ENCODE data around the gene RAB1B. TPM values are rescaled to one million over a fixed set of nuclear protein-coding genes. Genes with fewer than 3 reads are reported as not detected.

RAB1B gene
- total and polyA plus RNA-seq, 2 donors (not counting 1 experiment from before 2014, with no cell fraction given), result 77.1 to 77.8 TPM

GRCh38 chr11:66247295-66247694, 21.1 kb upstream of the RAB1B start:
- no peak overlapping the region for H3K4me3 Mint-ChIP-seq
- POLR2A ChIA-PET, result no interaction called here

GRCh38 chr11:66247801-66248200, 20.6 kb upstream of the RAB1B start:
- TF ChIP-seq CTCF (IDR thresholded peaks at IDR 0.05), result no peak
- TF ChIP-seq EZH2 (IDR thresholded peaks at IDR 0.05; ENCODE audit: borderline replicate concordance, insufficient read depth, low read depth, low read length, poor library complexity, severe bottlenecking), result no peak
- ChIA-PET POLR2A (no interaction called here), CTCF (no interaction called here)
- Histone ChIP-seq H3K9ac (ENCODE audit: low read length) (no peak overlapping the region), H3K79me2 (ENCODE audit: control insufficient read depth, insufficient read depth, low read length) (no peaks in the 10 kb centered on the region), H3K4me2 (replicated peaks; ENCODE audit: low read depth, low read length, poor library complexity, severe bottlenecking) (no peak overlapping the region), H4K20me1 (ENCODE audit: control insufficient read depth, insufficient read depth, low read length, poor library complexity, severe bottlenecking) (peaks cover 5% of the 10 kb centered on the region), H3K4me3 (ENCODE audit: control extremely low read depth in 1 of 5, extremely low read depth in 1 of 5, insufficient read depth in 1 of 5, low read depth in 2 of 5, low read length in 4 of 5) (no peak overlapping the region), H3K27me3 (replicated peaks in 1 of 4; ENCODE audit: control extremely low read depth in 1 of 4, control insufficient read depth in 3 of 4, insufficient read depth in 4 of 4, low read length in 3 of 4) (no peaks in the 10 kb centered on the region), H3K9me3 (ENCODE audit: control extremely low read depth in 1 of 3, control insufficient read depth in 2 of 3, insufficient read depth in 1 of 3, low read length in 2 of 3) (no peaks in the 10 kb centered on the region), H2AFZ (ENCODE audit: insufficient read depth, low read depth, low read length, poor library complexity, severe bottlenecking) (no peak overlapping the region), H3K36me3 (replicated peaks in 1 of 2; ENCODE audit: control extremely low read depth in 1 of 2, control insufficient read depth in 1 of 2, extremely low read depth in 1 of 2, insufficient read depth in 2 of 2, low read length in 1 of 2) (peaks cover 0 to 41% of the 10 kb centered on the region in 2 experiments), H3K4me1 (ENCODE audit: control insufficient read depth in 2 of 2, insufficient read depth in 2 of 2, low read length in 2 of 2) (no peaks in the 10 kb centered on the region), H3K27ac (ENCODE audit: low read length in 2 of 2) (no peak overlapping the region)
- Mint-ChIP-seq H3K9me3 (ENCODE audit: insufficient read depth) (no peaks in the 10 kb centered on the region), H3K4me1 (peaks cover 4% of the 10 kb centered on the region), H3K27ac (no peak overlapping the region), H3K27me3 (no peaks in the 10 kb centered on the region), H3K4me3 (no peak overlapping the region)
- WGBS (ENCODE audit: insufficient coverage), result 75% methylated on average over 1 of the region's 3 CpGs
- DNase-seq, result no peak
- no peak for ATAC-seq (ENCODE audit: low read depth)
- intact Hi-C loops (cut with micrococcal nuclease), result no loop called here

More at GRCh38 chr11:66247295-66247694, 21.1 kb upstream of the RAB1B start:
- intact Hi-C loops (cut with micrococcal nuclease), result no loop called here
- Histone ChIP-seq H3K9ac (ENCODE audit: low read length) (no peak overlapping the region), H3K9me3 (ENCODE audit: control extremely low read depth in 1 of 3, control insufficient read depth in 2 of 3, insufficient read depth in 1 of 3, low read length in 2 of 3) (no peaks in the 10 kb centered on the region), H3K27ac (ENCODE audit: low read length in 2 of 2) (no peak overlapping the region), H3K4me2 (replicated peaks; ENCODE audit: low read depth, low read length, poor library complexity, severe bottlenecking) (no peak overlapping the region), H3K4me1 (ENCODE audit: control insufficient read depth in 2 of 2, insufficient read depth in 2 of 2, low read length in 2 of 2) (peaks cover 0 to 3% of the 10 kb centered on the region in 2 donors), H3K79me2 (ENCODE audit: control insufficient read depth, insufficient read depth, low read length) (no peaks in the 10 kb centered on the region), H3K27me3 (replicated peaks in 1 of 4; ENCODE audit: control extremely low read depth in 1 of 4, control insufficient read depth in 3 of 4, insufficient read depth in 4 of 4, low read length in 3 of 4) (no peaks in the 10 kb centered on the region), H3K36me3 (replicated peaks in 1 of 2; ENCODE audit: control extremely low read depth in 1 of 2, control insufficient read depth in 1 of 2, extremely low read depth in 1 of 2, insufficient read depth in 2 of 2, low read length in 1 of 2) (peaks cover 0 to 46% of the 10 kb centered on the region in 2 experiments), H3K4me3 (ENCODE audit: control extremely low read depth in 1 of 5, extremely low read depth in 1 of 5, insufficient read depth in 1 of 5, low read depth in 2 of 5, low read length in 4 of 5) (no peak overlapping the region), H2AFZ (ENCODE audit: insufficient read depth, low read depth, low read length, poor library complexity, severe bottlenecking) (no peak overlapping the region), H4K20me1 (ENCODE audit: control insufficient read depth, insufficient read depth, low read length, poor library complexity, severe bottlenecking) (peaks cover 7% of the 10 kb centered on the region)
- DNase-seq (no peak), ATAC-seq (ENCODE audit: low read depth) (no peak)
- no peaks in the 10 kb centered on the region for H3K9me3 Mint-ChIP-seq (ENCODE audit: insufficient read depth)
- no peak overlapping the region for H3K27ac Mint-ChIP-seq
- peaks cover 4% of the 10 kb centered on the region for H3K4me1 Mint-ChIP-seq
- 97% methylated on average over 4 of the region's 4 CpGs for whole genome bisulfite sequencing (ENCODE audit: insufficient coverage)
- no peaks in the 10 kb centered on the region for H3K27me3 Mint-ChIP-seq
- CTCF ChIA-PET, result interaction anchor here (1.5 kb wide), 1 partner anchor 225 kb away, joined by 3 read pairs; no protein-coding TSS in a partner anchor
- no peak for TF ChIP-seq EZH2 (IDR thresholded peaks at IDR 0.05; ENCODE audit: borderline replicate concordance, insufficient read depth, low read depth, low read length, poor library complexity, severe bottlenecking)
- no peak for TF ChIP-seq CTCF (IDR thresholded peaks at IDR 0.05)

Measured in B cell (primary cell).